IMR-90 (cell line): ENCODE measurements around the gene COL4A1. TPM values are rescaled to one million over a fixed set of nuclear protein-coding genes. Genes with fewer than 3 reads are reported as not detected.

Source experiments
- ATAC-seq: fragments of 200-7000 bp; cut with Tn5 transposase; 2 replicates; pipeline ENCODE4 v1.9.1; 2020; ENCODE audit warnings: low read depth, mild to moderate bottlenecking, moderate library complexity
- BruUV-seq: library from RNA; stranded (reverse); fragments of 400-500 nt; replicated peaks from 2 replicates; lab custom pipeline; 2021; lab: Mats Ljungman, UMichigan
- CTCF ChIA-PET: fragments of 300-600 bp; formaldehyde crosslinking; extraction: SDS; loops from one replicate; lab custom pipeline; 2021; ENCODE audit warnings: antibody characterized with exemption; lab: Yijun Ruan, JAX
- POLR2A ChIA-PET: fragments of 300-600 bp; sonication (Branson Sonifier 250); formaldehyde crosslinking; loops from one replicate; lab custom pipeline; 2022; ENCODE audit warnings: antibody characterized with exemption; ENCODE audit not compliant: unreplicated experiment; lab: Charles Lee
- DNase-seq: peaks from one replicate; pipeline ENCODE4 v3.0.0; 2013
- H2AFZ ChIP-seq: replicated peaks from 2 replicates; pipeline ENCODE3; 2013; ENCODE audit warnings: low read length, mild to moderate bottlenecking; ENCODE audit not compliant: poor library complexity
- H2AK5ac ChIP-seq: 2 replicates; pipeline ENCODE4 v1.6.1; 2013; ENCODE audit warnings: low read depth, low read length, inconsistent platforms
- H2AK9ac ChIP-seq: replicated peaks from 2 replicates; pipeline ENCODE3; 2013; ENCODE audit warnings: mild to moderate bottlenecking, low read depth, low read length, moderate library complexity; ENCODE audit not compliant: poor library complexity
- H2BK120ac ChIP-seq: 2 replicates; pipeline ENCODE4 v1.6.1; 2013; ENCODE audit warnings: low read depth, low read length, inconsistent platforms
- H2BK15ac ChIP-seq: 3 replicates; pipeline ENCODE4 v1.6.1; 2013; ENCODE audit warnings: low read depth, low read length, inconsistent platforms
- H2BK20ac ChIP-seq: 2 replicates; pipeline ENCODE4 v1.6.1; 2013; ENCODE audit warnings: low read depth, mild to moderate bottlenecking, inconsistent platforms, low read length, moderate library complexity
- H2BK5ac ChIP-seq: 2 replicates; pipeline ENCODE4 v1.6.1; 2013; ENCODE audit warnings: mild to moderate bottlenecking, low read depth, low read length, inconsistent platforms; ENCODE audit not compliant: poor library complexity, severe bottlenecking
- H3K14ac ChIP-seq: replicated peaks from 2 replicates; pipeline ENCODE4 v1.6.1; 2013; ENCODE audit warnings: low read depth, low read length, inconsistent platforms
- H3K18ac ChIP-seq: 2 replicates; pipeline ENCODE4 v1.6.1; 2013; ENCODE audit warnings: low read depth, low read length, control low read depth
- H3K23ac ChIP-seq: 2 replicates; pipeline ENCODE4 v1.6.1; 2013; ENCODE audit warnings: low read depth, low read length, inconsistent platforms
- H3K27ac ChIP-seq: 2 replicates; pipeline ENCODE4 v1.5.1; 2013; ENCODE audit warnings: mild to moderate bottlenecking, control low read depth, low read length; ENCODE audit not compliant: insufficient read depth
- H3K27me3 ChIP-seq: 2 replicates; pipeline ENCODE4 v1.6.1; 2013; ENCODE audit warnings: low read length; ENCODE audit not compliant: control insufficient read depth, insufficient read depth
- H3K36me3 ChIP-seq: 2 replicates; pipeline ENCODE4 v1.6.1; 2013; ENCODE audit warnings: low read length, mixed read lengths; ENCODE audit not compliant: control insufficient read depth, insufficient read depth
- H3K4ac ChIP-seq: 2 replicates; pipeline ENCODE4 v1.6.1; 2013; ENCODE audit warnings: low read depth, low read length, inconsistent platforms
- H3K4me1 ChIP-seq: 2 replicates; pipeline ENCODE4 v1.6.1; 2013; ENCODE audit warnings: low read length, mixed read lengths; ENCODE audit not compliant: control insufficient read depth, insufficient read depth
- H3K4me2 ChIP-seq: 2 replicates; pipeline ENCODE4 v1.6.1; 2013; ENCODE audit warnings: low read depth, mild to moderate bottlenecking, control low read depth, low read length, moderate library complexity
- H3K4me3 ChIP-seq: 2 replicates; pipeline ENCODE4 v1.5.1; 2013; ENCODE audit warnings: low read depth, mild to moderate bottlenecking, control low read depth, low read length, moderate library complexity; ENCODE audit not compliant: insufficient read depth
- H3K56ac ChIP-seq: 2 replicates; pipeline ENCODE4 v1.6.1; 2013; ENCODE audit warnings: low read length, inconsistent platforms; ENCODE audit not compliant: insufficient read depth; ENCODE audit errors: extremely low read depth
- H3K79me1 ChIP-seq, 2 experiments: 2 replicates each; pipeline ENCODE4 v1.6.1; 2013; ENCODE audit warnings: low read length in 2 of 2, inconsistent platforms in 1 of 2, low read depth in 1 of 2
- H3K9ac ChIP-seq: 2 replicates; pipeline ENCODE4 v1.6.1; 2013; ENCODE audit warnings: low read depth, low read length, control low read depth
- H3K9me1 ChIP-seq: 2 replicates; pipeline ENCODE4 v1.6.1; 2013; ENCODE audit warnings: low read length, inconsistent platforms; ENCODE audit not compliant: insufficient read depth
- H3K9me3 ChIP-seq: 2 replicates; pipeline ENCODE4 v1.6.1; 2013; ENCODE audit warnings: low read length; ENCODE audit not compliant: control insufficient read depth, insufficient read depth
- H4K20me1 ChIP-seq: 2 replicates; pipeline ENCODE4 v1.6.1; 2013; ENCODE audit warnings: low read length, inconsistent platforms; ENCODE audit not compliant: insufficient read depth
- H4K5ac ChIP-seq: 2 replicates; pipeline ENCODE4 v1.6.1; 2013; ENCODE audit warnings: mild to moderate bottlenecking, low read depth, low read length, control low read depth
- H4K8ac ChIP-seq, 2 experiments: 2 replicates each; pipeline ENCODE4 v1.6.1; 2013; ENCODE audit warnings: low read depth in 2 of 2, low read length in 2 of 2, control low read depth in 1 of 2, inconsistent platforms in 1 of 2
- H4K91ac ChIP-seq: 2 replicates; pipeline ENCODE4 v1.6.1; 2013; ENCODE audit warnings: low read depth, low read length, inconsistent platforms; ENCODE audit not compliant: insufficient read depth
- BHLHE40 ChIP-seq: fragments of 150-350 bp; IDR thresholded peaks from 2 replicates; pipeline ENCODE4 v1.6.1; 2016; ENCODE audit warnings: mild to moderate bottlenecking, low read depth, low read length
- CEBPB ChIP-seq: IDR thresholded peaks from 2 replicates; pipeline ENCODE4 v1.6.1; 2012; ENCODE audit warnings: low read depth, low read length, improper control_type of control experiment
- CHD1 ChIP-seq: IDR thresholded peaks from 2 replicates; pipeline ENCODE4 v1.6.1; 2012; ENCODE audit warnings: low read depth, low read length, improper control_type of control experiment
- CTCF ChIP-seq: conservative IDR thresholded peaks from 2 replicates; pipeline ENCODE4 v1.5.1; 2012; ENCODE audit warnings: mild to moderate bottlenecking, low read depth, low read length, improper control_type of control experiment
- FOS ChIP-seq: fragments of 150-350 bp; IDR thresholded peaks from 2 replicates; pipeline ENCODE4 v1.6.1; 2016; ENCODE audit warnings: low read depth, low read length
- MAFK ChIP-seq: IDR thresholded peaks from 2 replicates; pipeline ENCODE4 v1.6.1; 2012; ENCODE audit warnings: low read depth, low read length, improper control_type of control experiment
- MAZ ChIP-seq: IDR thresholded peaks from 2 replicates; pipeline ENCODE4 v1.6.1; 2012; ENCODE audit warnings: low read depth, mild to moderate bottlenecking, low read length, improper control_type of control experiment, moderate library complexity, borderline replicate concordance
- MXI1 ChIP-seq: IDR thresholded peaks from 2 replicates; pipeline ENCODE4 v1.6.1; 2012; ENCODE audit warnings: low read depth, mild to moderate bottlenecking, low read length, moderate library complexity, borderline replicate concordance
- NFE2L2 ChIP-seq: fragments of 150-350 bp; IDR thresholded peaks from 2 replicates; pipeline ENCODE4 v1.6.1; 2016; ENCODE audit warnings: low read depth, mild to moderate bottlenecking, low read length
- POLR2A ChIP-seq: IDR thresholded peaks from 2 replicates; pipeline ENCODE4 v1.6.1; 2012; ENCODE audit warnings: mild to moderate bottlenecking, low read depth, low read length
- RAD21 ChIP-seq: IDR thresholded peaks from 2 replicates; pipeline ENCODE4 v1.6.1; 2012; ENCODE audit warnings: low read length, improper control_type of control experiment
- RCOR1 ChIP-seq: IDR thresholded peaks from 2 replicates; pipeline ENCODE4 v1.6.1; 2012; ENCODE audit warnings: mild to moderate bottlenecking, low read length, improper control_type of control experiment; ENCODE audit not compliant: insufficient replicate concordance
- RFX5 ChIP-seq: IDR thresholded peaks from 2 replicates; pipeline ENCODE4 v1.8.0; 2012; ENCODE audit warnings: low read depth, mild to moderate bottlenecking, low read length, moderate library complexity
- SMC3 ChIP-seq: fragments of 150-350 bp; IDR thresholded peaks from 2 replicates; pipeline ENCODE4 v1.6.1; 2016; ENCODE audit warnings: low read depth, mild to moderate bottlenecking, antibody characterized with exemption, low read length, moderate library complexity
- USF2 ChIP-seq: fragments of 150-350 bp; IDR thresholded peaks from 2 replicates; pipeline ENCODE4 v1.6.1; 2017; ENCODE audit warnings: mild to moderate bottlenecking, antibody characterized with exemption, low read length, low read depth
- WGBS, 2 experiments: methylation state at CpG; one replicate each; pipeline versions ENCODE4 v1.1.5 to v1.1.7; 2013; ENCODE audit warnings: missing lambda C conversion rate in 2 of 2; ENCODE audit not compliant: insufficient read length in 1 of 2; ENCODE audit errors: extremely low coverage in 2 of 2; 5-methylcytosine and 5-hydroxymethylcytosine counted together
- dilution Hi-C: fragments of 300-500 bp; cut with HindIII; formaldehyde crosslinking; loops from one replicate; pipeline ENCODE4 v1.14.3; 2018; ENCODE audit warnings: low sequenced_read_pairs; ENCODE audit not compliant: unreplicated experiment
- in situ Hi-C: fragments of 300-500 bp; cut with MboI; formaldehyde crosslinking; loops from 3 replicates; pipeline ENCODE4 v1.14.3; 2019; ENCODE audit warnings: low sequenced_read_pairs, inconsistent platforms, mixed read lengths
- intact Hi-C: fragments of 100-400 bp; cut with micrococcal nuclease; formaldehyde crosslinking; loops from 2 replicates; pipeline ENCODE4 v1.10.0; 2022
- polyA plus RNA-seq, 3 experiments: library from polyadenylated mRNA; depleted of rRNA; stranded (reverse); fragments of >200 nt; gene quantifications; 2 replicates each; pipeline ENCODE4 v1.2.3, GENCODE V29; 2012; ENCODE audit warnings: low replicate concordance in 1 of 3
- total RNA-seq: library from RNA; depleted of rRNA; stranded (reverse); fragments of >200 nt; gene quantifications from 2 replicates; pipeline ENCODE4 v1.2.3, GENCODE V29; 2012

COL4A1 gene
- total and polyA plus RNA-seq, 2 of the 4 experiments (the other 2 are of a cell fraction) = 230 to 337 TPM

- Histone ChIP-seq H2BK5ac (peak overlapping the region; percentile 43), H2AK5ac (0 out of 2 replicates have a peak overlapping the region, but pooled peaks have one; percentile 20), H3K27me3 (no peaks in the 10 kb centered on the region), H3K23ac (no peak overlapping the region), H3K18ac (no peak overlapping the region), H2BK120ac (peak overlapping the region; percentile 81), H2AK9ac (peak overlapping the region; percentile 79), H2BK15ac (0 out of 3 replicates have a peak overlapping the region, but pooled peaks have one; percentile 1), H2BK20ac (peak overlapping the region; percentile 71), H2AFZ (peak overlapping the region; percentile 88), H4K8ac (peak overlapping the region in 1 of 2 experiments; percentile 51; a peak in 2 of 4 replicates), H4K91ac (no peak overlapping the region; the same call in 1 of the 2 replicates), H3K36me3 (no peaks in the 10 kb centered on the region), H3K4ac (peak overlapping the region; percentile 70), H3K14ac (peak overlapping the region; percentile 36; the same call in 1 of the 2 replicates), H3K9me3 (no peaks in the 10 kb centered on the region), H3K79me1 (peaks cover 0 to 4% of the 10 kb centered on the region in 2 experiments; a peak in 1 of 4 replicates), H4K5ac (no peak overlapping the region), H4K20me1 (peaks cover 5% of the 10 kb centered on the region; the same call in 1 of the 2 replicates), H3K4me2 (peak overlapping the region; percentile 1; the same call in 1 of the 2 replicates), H3K56ac (0 out of 2 replicates have a peak overlapping the region, but pooled peaks have one; percentile 52), H3K9ac (no peak overlapping the region), H3K4me3 (no peak overlapping the region), H3K9me1 (peaks cover 26% of the 10 kb centered on the region), H3K4me1 (peaks cover 29% of the 10 kb centered on the region), H3K27ac (no peak overlapping the region)
- POLR2A ChIA-PET = interaction anchor here (0.5 to 0.6 kb wide), 2 partner anchors 11 to 335 kb away, joined by 3 to 11 read pairs; no protein-coding TSS in a partner anchor
- 0 out of 2 replicates have a peak, but pooled peaks have one; percentile 23 for TF ChIP-seq RAD21
- no peak for TF ChIP-seq POLR2A
- peak; percentile 80 for TF ChIP-seq MAZ
- TF ChIP-seq SMC3 = no peak
- peak; percentile 54 for TF ChIP-seq MAFK
- peak; percentile 68 for TF ChIP-seq FOS
- peak; percentile 44; the same call in 1 of the 2 replicates for TF ChIP-seq NFE2L2
- no peak for TF ChIP-seq CHD1
- TF ChIP-seq CTCF = no peak
- TF ChIP-seq USF2 = peak; percentile 90
- peak; percentile 88; the same call in 1 of the 2 replicates for TF ChIP-seq MXI1
- no peak for TF ChIP-seq CEBPB
- TF ChIP-seq RCOR1 = peak; percentile 25
- TF ChIP-seq BHLHE40 = peak; percentile 51
- no peak for TF ChIP-seq RFX5
- ATAC-seq (peak; percentile 86), DNase-seq (peak; percentile 95)
- WGBS, 2 experiments = 21% methylated on average over 8 of the region's 15 CpGs; no CpG with 5 or more reads in 1 of the 2 experiments
- BruUV-seq = no TSS peak
- CTCF ChIA-PET = interaction anchor here (0.8 to 1.2 kb wide), 2 partner anchors 456 to 964 kb away, joined by 3 to 4 read pairs; no protein-coding TSS in a partner anchor
- in situ Hi-C loops = loop anchor here (5.0 to 25.0 kb wide), 4 partner anchors 323 to 1148 kb away; partner anchors contain the start of gene IRS2
- intact Hi-C loops = loop anchor here (1.0 to 10.0 kb wide), 9 partner anchors 93 to 1193 kb away; partner anchors contain the start of gene IRS2
- dilution Hi-C loops = loop anchor here (25.0 kb wide), 1 partner anchor 323 kb away; the partner anchor contains the start of gene IRS2
These were observed 197.0 kb downstream of the COL4A1 start for GRCh38 chr13:110109910-110110309.
